Measurements from ENCODE around the gene TSSK6. TPM values are rescaled to one million over a fixed set of nuclear protein-coding genes. Genes with fewer than 3 reads are reported as not detected.
A peak's percentile ranks its signal among the peaks of the same experiment; 100 is the strongest.
"Not testable (repeated sequence)": the region's sequence is repeated elsewhere in the genome, so short reads cannot be mapped to it uniquely, and the experiment has no call there.

TSSK6 gene
- polyA plus RNA-seq, 12 donors: 0.28 to 0.74 (median 0.59) TPM; not detected in 2

DNA sequence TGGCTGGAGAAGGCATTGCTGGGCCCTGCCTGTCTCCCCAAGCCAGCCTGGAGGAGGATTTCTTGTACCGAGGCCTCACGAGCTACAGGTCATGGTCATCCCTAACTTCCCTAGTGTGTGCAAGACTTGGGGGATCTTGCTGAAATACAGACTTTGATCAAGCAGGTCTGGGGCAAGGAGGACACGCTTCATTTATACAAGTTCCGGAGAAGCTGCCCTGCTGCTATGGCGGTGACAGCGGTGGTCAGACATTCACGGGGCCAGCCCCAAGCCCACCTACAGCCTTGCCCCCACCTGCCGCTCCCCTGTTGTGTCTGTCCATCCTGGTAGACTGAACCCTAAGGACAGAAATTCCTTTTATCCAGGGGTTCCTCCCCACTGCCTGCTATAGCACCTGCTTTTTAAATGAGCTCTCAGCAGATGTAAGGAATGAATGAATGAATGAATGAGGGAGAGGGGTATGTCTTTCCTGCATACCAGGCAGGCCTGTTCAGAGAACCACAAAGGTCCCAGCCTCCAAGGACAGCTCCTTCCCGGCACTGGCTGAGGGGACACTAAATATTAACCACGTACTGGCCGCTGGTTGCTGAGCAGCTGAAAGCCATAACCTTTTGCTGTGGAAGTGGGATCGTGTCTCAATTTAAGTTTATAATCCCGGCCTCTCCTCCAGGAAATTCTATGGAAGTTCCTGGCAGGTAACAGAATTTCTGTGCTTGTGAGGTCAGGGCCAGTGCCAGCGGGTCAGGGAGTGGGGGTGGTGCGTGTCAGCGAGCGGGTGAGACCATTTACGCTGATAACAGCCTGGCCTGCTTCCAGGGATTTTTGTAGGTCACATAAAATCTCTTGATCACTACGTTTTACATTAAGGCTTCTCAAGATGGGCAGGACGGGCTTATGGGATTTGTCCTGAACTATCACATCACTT lies 27.1 kb downstream of the TSSK6 start:
- DNase-seq: no peak

DNA sequence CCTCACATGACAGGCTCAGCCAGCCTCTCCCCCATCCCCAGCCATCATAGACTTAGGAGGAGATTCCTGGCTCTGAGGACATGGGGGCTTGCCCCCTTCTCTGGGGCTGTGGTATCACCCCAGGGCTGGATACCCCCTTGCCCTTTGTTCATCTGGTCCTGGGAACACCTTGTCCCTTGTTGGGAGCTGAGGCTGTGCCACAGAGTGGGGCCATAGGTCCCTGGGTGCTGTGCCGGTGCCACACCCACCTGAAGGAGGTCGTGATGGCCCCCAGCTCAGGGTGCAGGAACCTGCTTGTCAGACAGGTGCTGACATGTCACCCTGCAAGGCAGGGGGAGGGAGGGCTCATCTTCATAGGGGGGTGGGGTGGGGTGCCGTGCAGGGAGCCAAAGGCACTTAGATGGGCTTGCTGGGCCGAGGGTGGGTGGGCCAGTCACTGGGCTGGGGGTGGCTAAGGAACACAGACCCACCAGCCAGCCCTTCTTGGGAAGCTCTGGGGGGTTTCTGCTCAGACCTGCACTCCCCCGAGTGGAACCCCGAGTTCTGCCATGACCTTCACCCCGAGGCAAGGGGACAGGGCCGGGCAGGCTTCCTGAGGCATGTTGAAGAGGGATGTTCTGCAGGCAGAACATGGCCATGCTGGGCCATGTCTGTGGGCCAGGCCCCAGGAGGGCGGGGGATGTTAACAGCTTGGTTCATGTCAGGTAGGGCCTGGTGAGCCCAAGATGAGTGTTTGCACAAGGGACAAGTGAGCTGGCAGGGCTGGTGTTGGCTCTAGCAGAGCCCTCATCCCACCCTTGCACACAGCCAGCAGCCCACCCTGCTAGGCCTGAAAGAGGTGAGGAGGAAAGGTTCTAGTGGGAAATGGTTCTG lies 28.0 kb downstream of the TSSK6 start:
- no peak for DNase-seq

DNA sequence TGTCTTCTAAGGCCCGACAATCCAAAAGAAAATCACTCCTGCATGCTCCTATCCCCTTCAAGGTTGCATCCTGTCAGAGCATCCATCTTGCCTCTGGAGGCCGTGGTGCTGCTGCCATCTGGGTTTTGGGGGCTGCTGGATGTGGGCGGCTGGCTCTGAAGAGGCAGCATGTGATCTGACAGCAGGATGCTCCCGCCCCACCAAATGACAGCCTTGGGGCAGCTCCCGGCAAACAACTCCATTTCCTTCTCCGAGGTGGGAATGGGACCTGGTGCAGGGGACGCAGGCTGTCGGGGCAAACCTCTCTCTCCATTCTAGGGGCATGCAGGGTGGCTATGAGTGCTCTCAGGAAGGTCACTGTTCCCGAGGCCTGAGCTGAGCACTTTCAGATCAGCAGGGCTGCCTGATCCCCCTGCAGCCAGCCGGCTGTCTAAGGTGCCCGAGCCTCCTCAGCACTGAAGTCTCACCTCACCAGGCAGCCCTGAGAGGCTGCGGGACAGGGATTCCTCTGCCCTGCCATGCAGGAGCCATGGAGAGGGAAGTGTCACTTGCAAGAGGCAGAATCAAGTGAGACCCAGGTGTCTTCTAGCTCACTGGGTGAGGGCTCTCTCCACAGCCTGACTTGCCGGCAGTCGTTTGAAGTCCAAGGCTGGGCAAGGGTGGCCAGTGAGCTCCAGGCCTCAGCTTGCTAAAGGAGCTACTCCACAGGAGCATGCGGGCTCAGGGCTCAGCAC lies 28.8 kb downstream of the TSSK6 start:
- DNase-seq: no peak

DNA sequence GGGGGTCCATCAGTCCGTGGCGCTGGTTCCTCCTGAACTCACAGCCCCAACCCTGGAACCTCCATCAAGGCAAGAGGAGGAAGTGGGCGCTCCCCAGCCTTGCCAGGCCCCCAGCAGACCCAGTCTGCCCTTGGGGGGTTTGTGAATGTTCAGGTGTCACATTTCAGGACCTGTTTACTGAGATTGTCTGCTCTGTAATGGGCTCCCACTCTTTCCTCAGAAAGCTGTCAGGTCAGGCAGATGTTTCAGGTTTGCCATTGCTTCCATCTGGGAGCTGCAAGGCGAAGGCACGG lies 29.4 kb downstream of the TSSK6 start:
- DNase-seq: no peak

DNA sequence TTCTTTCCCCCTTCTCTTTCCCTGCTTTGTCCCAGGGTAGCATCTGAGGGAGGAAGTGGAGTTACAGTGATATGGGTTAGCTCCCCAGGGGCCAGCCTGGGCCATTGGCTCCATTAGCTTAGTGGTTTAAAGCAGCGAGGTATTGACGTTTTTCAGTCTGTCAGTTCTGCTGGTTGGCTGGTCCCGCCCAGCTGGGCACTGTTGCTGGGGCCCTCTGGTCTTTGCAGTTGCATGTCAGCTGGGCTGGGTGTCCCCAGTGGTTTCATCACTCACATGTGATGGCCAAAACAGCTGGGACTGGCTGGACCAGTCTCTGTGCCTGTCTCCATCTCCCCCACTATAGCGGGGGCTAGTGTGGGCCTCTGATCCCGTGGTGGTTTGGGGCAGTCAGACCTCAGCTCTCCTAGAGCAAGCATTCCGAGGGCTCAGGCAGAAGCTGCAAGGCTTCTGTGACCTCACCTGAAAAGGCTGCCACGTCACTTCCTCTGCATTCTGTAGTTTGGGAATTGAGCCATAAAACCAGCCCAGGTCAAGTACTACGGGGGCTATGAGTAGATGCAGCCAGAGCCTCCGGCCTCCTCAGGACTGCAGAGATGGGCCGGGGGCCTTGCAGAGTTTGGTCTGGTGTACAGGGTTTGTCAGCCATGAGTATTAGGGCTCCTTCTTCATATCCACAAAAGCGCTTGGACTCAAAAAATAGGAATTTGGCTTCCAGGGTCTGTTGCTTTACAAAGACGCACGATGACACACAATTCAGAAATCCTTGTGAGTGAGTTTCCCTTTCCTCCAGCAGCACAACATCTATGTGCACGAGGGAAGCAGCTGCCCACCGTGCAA lies 30.0 kb downstream of the TSSK6 start:
- no peak for DNase-seq

DNA sequence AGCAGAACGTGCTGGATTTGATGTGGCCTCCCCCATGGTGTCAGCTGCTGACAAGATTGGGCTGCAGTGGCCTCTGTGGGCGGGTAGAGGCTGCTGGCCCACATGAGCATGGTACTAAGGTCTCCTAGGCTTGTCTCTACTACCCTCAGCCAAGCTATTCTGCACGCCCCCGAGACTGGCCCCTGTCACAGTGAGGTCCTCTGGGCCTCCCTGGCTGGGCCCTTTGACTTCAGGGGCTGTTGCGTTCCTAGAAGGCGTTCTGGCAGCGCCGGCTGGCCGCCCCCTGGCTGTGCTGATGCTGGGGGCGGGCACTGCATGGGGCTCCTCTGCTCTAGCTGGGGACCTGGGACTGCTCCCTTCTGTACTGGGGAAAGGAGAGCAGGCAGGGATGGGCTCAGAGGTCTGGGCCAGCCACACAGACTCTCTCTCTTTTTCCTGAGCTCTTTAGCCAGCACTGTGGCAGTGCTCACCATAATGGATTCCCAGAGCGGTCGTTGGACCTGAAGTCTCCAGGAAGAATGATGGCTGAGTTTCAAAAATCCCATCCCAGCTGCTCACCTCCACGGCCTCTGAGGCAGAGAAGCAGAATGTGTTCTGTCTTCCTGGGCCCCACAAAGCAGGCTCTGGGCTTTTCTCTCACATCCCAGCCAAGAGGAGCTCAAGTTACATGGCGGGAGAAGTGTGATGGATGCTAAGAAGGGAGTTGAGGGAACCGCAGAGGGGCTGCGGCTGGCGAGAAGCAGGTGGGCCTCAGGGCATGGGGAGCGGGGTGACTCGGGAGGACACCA lies 32.3 kb downstream of the TSSK6 start:
- peak; percentile 72 for DNase-seq

DNA sequence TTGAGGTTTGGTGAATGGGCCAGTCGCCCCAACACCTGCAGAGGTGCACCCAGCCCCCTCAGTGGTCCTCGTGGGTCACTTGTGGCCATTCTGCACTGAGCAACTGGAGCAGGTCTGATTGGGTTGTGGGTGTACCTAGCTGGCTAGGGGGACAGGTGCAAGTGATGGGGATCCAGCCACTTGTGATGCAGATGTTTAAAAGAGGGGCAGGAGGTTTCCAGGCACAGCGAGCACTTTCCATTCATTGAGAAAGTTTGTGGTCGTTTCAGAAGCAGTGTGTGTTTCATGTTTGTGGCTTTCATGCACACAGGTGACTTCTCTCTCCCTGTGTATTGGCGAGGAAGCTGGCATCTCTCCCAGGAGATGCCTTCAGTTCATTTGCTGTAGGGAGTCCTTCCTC lies 34.7 kb downstream of the TSSK6 start:
- no peak for DNase-seq

DNA sequence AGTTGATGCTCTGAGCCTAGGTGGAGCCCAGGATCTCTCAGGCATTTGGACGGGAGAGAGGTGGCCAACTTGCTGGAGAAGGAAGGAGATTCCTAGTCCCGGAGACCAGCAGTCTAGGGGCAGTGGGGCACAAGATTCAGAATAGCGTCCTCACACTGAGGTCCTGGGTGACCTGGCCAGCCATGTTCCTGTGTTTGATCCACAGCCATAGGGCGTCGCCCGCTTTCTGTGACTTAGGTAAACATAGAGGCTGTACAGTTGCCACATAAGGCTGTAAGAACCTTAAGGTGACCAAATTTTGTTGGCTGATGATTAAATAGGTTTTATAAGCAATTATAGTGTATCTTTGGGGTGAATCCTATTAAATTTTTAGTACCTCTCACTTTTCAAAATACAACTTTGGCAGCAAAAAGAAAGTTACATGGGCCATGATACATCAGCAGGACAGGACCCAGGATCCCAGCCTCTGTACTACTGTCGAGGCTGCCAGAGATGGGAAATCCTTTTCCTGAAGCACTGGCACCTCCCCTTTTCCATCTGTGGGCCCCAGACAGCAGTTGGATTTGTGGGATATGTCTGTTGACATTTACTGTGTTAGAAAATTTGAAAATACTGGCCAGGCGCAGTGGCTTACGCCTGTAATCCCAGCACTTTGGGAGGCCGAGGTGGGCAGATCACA lies 37.5 kb downstream of the TSSK6 start:
- DNase-seq: no peak

DNA sequence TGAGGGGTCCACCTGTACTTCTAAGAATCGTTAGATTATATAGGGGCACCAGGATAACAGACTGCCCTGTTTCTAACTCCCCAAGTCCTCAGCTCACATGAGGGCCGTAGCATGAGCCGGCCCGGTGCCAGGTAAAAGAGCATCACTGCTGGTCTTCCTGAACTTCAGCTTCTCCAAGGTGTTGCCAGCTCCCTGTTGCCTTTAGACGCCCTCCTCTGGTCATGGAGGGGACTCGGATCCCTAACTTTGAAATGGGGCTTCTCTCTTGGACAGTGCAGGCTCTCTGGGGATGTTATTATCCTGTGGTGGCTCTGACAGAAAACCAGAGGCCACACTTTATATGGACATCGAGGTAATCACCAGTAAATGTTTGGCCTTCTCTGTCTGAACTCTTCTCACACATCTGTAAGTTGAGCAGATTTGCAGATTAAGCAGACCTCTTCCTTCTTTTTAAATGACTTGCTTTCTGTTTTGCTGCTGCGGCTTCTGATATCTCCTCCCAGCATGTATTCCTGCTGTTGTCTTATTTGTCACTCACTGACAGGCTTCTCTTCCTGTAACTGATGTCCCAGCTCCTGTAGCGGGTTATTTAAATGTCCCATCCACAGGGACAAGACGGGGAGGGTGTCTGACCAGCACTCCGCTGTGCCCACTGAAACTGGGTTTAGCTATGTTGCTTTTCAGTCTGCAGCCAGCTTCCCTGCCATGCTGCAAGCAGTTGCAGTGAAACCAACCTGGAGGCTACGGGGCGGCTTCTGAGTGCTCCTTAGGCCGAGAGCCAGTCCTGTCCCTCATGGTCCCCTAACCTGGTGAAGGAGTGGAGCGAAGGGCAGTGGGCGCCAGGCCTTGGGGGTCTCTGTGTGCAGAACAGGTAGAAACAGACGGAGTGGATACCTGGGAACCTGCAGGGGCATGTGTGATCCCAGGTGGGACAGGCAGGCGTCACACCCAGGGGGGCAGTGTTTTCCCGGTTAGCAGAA lies 39.2 kb downstream of the TSSK6 start:
- no peak for DNase-seq

DNA sequence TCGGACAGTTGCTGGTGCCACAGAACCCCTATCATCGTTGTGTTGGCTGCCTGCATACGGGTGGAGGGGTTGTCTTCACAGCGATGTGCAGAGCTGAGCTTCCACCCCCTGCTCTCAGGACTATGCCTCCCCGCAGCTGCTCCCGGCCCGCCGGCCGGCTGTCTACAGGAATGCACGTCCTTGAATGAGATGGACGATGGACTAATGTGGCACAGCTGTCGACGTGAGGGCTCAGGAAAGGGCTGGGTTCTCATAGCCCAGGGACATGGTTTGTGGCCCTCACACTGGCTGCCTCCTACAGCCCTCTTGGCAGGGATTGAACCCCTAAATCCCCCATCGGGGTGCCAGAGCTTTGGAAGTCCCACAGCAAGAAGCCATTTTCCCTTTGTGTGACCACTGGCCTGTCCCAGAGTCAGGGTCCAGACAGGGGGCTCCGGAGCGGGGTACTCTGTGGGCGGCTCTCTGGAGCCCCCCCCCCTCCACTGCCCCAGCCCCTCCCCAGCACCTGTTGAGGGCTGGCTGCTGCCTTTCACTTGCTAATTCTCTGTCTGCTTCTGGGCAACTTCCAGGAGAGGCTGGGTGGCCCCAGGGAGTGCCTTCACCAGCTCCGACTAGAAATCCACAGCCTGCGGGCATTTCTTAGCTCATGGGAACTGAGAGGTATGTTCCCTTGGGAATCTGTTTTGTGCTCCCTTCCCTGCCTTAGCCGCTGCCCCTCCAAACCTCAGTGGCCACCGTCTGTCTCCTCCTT lies 40.2 kb downstream of the TSSK6 start:
- DNase-seq: peak; percentile 52

DNA sequence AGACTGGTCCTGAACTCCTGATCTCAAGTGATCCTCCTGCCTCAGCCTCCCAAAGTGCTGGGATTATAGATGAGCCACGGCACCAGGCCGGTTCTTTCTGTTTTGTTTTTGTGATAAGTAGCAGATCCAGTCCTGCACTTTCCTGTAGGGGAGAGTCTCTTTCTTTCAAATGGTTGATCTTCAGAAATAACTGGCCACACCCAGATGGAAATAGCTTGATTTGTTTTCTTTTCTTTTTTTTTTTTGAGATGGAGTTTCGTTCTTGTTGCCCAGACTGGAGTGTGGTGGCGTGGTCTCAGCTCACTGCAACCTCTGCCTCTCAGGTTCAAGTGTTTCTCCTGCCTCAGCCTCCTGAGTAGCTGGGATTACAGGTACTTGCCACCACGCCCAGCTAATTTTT lies 43.2 kb downstream of the TSSK6 start:
- DNase-seq: not testable (repeated sequence)

DNA sequence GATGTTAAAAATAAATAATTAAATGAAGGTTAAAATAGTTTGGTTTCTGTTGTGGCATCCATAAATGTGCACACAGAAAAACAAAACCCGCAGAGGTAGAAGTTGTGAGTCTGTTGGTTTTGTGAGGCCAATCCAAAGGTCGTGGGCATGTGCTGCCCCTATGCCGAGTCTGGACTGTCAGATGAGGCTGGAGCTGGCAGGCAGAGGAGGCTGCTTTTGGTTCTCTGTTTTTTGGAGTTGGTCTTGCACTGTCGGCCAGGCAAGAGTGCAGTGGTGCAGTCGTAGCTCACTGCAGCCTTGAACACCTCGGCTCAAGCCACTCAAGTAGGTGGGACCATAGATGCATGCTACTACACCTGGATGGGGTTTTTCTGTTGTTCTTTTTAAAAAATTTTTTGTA lies 43.7 kb downstream of the TSSK6 start:
- no peak for DNase-seq

DNA sequence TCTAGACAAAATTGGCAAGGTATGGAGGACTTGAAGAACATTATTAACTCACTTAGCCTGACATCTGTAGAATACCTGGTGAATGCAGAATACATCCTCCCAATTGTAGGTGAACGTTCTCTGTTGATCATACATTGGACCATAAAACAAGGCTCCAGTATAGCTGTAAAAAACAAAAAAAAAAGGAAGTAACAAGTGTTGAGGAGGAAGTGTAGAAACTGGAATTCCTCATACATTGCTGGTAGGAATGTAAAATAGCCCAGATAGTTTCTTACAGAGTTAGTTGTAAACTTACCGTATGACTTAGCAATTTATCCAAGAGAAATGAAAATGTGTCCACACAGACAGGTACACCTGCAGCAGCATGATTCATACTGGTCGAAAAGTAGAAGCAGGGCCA lies 44.8 kb downstream of the TSSK6 start:
- DNase-seq: no peak

DNA sequence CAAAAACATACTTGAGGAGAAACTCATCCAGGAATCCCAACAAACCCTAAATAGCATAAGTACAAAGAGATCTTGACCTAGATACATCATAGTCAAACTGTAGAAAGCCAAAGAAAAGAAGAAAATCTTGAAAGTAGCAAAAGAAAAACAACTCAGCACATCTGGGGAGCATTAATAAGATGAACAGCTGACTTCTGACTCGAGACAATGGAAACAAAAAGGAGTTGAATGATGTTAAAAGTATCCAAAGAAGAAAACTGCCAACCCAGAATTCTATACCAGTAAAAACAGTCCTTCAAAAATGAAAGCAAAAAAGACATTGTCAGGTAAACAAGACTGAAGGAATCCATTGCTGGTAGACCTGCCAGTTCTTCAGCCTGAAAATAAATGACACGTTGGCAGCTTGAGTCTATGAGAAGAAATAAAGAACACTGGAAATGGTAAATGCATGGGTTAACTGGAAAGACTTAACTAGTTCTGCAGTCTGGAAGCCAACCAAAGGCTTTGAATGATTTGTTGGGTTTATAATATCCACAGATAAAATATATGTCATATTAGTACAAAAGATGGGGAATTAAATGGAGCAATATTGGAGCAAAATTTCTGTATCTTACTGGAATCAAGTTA lies 46.8 kb downstream of the TSSK6 start:
- no peak for DNase-seq

DNA sequence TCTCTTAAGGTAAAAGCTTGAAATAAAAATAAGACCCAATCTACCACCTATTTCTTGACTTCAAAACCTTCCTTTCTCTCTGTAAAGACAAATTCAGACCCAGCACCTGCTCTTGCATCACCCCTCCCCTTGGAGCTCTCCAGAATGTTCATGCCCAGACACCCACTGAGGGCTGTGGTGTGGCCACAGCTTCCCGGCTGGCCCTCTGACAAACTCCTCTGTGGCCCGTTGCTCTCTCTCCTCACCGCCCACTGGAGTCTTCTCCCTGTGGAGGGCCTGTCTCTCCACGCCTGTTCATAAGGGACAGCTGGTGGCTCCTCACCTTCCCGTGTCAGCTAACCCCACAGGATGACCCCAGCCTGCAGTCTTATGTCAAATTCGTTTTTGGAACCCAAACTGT lies 49.1 kb downstream of the TSSK6 start:
- DNase-seq: no peak

DNA sequence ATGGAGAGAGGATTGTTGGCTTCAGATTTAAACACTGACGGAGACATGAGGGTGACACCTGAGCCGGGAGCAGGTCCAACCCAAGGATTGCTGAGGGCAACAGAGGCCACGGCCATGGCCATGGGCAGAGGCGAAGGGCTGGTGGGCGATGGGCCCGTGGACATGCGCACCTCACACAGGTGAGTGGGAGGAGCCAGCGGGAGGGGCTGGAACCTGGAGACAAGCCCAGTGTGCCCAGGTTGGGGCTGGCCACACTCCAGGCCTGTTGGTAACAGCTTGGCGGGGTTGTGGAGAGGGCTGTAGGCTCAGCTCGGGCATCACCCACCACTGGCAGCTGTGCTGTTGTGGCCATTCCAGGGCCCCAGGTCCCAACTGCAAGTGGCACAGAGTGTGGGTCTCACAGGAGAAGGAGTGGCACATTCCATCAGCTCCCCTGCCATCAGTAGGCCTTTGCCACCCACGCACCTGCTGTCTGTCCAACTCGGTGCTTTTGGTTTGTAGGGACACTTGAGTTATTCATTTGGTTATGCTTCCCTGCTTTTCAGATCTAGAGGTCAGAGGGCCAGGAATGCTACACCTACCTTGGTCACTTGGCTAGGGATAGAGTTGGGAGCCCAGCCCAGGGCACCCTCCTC lies 49.8 kb downstream of the TSSK6 start:
- no peak for DNase-seq

Measured in muscle of arm (tissue), 12 donors.